ENCODE data around the gene ISCU.

Gene ISCU

DNA sequence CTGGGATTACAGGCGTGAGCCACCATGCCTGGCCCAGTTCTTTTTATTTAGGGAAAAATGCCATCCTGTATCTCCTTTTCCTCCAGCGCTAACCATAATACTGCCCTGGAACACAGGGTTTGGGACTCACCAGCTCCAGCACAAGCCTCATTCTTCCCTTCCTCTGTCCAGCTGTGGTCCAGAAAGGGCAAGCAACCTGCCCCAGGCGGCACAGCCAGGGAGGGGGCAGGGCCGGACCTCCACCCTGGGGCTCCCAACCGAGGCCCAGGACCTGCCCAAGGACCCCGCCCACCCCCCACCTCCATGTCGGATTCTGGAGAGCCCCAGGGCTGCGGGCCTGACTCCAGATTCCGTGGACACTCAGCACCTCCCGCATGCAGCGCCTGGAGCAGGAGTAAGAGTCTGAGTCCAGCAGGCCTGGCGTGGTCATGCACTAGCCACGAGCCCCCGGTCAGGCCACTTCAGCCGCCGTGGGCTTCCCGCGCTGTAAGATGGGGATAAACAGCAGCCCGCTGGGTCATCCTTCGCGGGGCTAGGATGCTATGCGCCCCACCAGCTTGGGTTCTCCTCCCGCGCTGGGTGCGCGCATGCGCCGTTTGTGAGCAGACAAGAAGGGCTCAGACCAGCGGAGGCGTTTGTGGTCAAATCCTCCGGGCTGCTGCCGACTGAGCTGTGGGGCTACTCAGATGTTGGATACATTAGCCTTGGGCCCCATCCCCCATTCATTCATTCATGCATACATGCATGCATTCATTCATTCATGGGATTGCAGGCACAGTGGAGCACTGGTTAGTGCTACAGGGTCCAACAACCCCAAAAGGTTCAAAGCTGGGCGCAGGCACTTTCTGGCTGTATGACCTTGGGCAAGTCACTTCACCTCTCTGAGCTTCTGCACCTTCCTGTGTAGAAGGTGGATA, 19.2 kb downstream of the ISCU start:
- DNase-seq (ENCODE audit: low read depth, low spot score), result no peak
- TF ChIP-seq, protein P1, sequence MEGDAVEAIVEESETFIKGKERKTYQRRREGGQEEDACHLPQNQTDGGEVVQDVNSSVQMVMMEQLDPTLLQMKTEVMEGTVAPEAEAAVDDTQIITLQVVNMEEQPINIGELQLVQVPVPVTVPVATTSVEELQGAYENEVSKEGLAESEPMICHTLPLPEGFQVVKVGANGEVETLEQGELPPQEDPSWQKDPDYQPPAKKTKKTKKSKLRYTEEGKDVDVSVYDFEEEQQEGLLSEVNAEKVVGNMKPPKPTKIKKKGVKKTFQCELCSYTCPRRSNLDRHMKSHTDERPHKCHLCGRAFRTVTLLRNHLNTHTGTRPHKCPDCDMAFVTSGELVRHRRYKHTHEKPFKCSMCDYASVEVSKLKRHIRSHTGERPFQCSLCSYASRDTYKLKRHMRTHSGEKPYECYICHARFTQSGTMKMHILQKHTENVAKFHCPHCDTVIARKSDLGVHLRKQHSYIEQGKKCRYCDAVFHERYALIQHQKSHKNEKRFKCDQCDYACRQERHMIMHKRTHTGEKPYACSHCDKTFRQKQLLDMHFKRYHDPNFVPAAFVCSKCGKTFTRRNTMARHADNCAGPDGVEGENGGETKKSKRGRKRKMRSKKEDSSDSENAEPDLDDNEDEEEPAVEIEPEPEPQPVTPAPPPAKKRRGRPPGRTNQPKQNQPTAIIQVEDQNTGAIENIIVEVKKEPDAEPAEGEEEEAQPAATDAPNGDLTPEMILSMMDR (IDR thresholded peaks at IDR 0.05; ENCODE audit: low read depth, low read length), result no peak

DNA sequence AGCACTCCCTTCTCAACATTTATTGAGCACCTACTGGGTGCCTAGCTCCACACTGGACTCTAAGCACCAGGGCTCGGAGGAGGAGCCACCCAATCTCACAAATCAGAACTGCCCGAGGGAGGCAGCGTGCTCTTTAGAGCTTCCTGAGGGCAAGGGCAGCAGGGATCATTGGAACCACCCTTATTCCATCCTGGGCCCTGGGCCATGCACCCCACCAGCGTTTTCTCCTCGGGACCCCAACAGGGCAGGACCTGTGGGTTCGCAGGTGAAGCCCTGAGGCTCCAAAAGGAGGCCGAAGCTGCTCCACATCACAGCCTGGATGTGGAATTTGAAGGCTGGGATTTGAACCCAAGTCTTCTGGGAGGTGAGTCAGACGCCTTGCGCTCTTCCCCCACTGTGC, 20.1 kb downstream of the ISCU start:
- in situ Hi-C loops (cut with HindIII; ENCODE audit: low sequenced_read_pairs), result no loop called here
- DNase-seq (ENCODE audit: low read depth, low spot score), result no peak
- TF ChIP-seq, protein P1 (IDR thresholded peaks at IDR 0.05; ENCODE audit: low read depth, low read length), result no peak

More for the DNA sequence above, 19.2 kb downstream of the ISCU start:
- H3K4me3 ChIP-seq (ENCODE audit: low read depth, low read length), result no peak overlapping the region
- in situ Hi-C loops (cut with HindIII; ENCODE audit: low sequenced_read_pairs), result no loop called here

DNA sequence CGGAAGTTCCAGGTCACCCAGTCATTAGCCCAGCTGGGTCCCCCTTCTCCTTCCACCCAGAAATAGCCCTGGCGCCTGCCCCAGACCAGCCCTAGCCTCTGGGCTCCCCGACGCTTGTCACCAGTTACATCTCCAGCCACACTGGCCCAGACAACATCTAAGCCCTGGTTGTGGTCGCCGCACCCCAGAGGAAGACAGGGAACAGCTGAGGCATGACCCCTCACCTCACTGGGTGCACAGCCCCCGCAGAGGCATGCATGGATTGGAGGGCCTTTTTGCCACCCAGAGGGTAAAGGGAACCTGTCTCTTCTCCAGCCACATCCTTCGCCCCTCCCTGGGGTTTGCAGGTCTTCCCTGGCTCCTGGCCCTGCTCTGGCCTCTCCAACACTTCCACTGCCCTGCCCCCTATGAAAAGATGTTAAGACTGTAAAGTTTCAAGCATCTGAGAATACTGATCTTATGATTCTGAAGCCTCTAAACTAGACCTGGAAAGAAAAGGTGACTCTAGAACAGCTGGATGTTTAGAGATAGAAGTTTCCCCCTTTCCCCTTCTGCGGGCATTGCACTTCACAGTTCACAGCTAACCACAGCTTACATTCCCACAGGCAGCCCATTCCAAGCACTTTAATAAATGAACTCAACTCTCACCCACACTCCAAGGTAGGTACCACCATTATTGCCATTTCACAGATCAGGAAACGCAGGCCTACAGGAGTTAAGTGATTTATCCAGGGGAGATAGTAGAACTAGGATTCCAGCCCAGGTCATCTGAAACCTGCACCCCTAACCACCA, 20.8 kb downstream of the ISCU start:
- in situ Hi-C loops (cut with HindIII; ENCODE audit: low sequenced_read_pairs), result no loop called here
- TF ChIP-seq, protein P1 (IDR thresholded peaks at IDR 0.05; ENCODE audit: low read depth, low read length), result no peak

More for the DNA sequence above, 20.1 kb downstream of the ISCU start:
- H3K4me3 ChIP-seq (ENCODE audit: low read depth, low read length), result no peak overlapping the region

DNA sequence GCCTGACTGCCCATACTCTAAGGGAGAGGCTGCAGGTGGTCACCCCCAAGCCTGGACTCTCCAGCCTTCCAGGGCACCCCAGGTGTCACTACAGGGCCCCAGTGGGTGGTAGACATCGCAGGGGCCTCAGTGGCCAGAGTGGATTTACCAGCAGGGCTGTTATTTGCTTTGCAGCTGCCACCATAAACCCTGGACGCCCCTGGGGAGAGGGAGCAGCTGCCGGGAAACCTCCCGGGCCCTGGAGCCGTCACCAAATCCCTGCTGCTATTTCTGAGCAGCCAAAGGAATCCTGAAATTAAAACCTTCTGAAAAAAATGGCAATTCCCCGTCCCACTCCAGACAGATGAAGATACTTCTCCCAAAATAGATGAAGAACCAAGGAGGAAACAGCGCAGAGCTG, 21.6 kb downstream of the ISCU start:
- TF ChIP-seq, protein P1 (IDR thresholded peaks at IDR 0.05; ENCODE audit: low read depth, low read length), result no peak
- DNase-seq (ENCODE audit: low read depth, low spot score), result no peak
- in situ Hi-C loops (cut with HindIII; ENCODE audit: low sequenced_read_pairs), result no loop called here
- H3K4me3 ChIP-seq (ENCODE audit: low read depth, low read length), result no peak overlapping the region

More for the DNA sequence above, 20.8 kb downstream of the ISCU start:
- H3K4me3 ChIP-seq (ENCODE audit: low read depth, low read length), result no peak overlapping the region
- DNase-seq (ENCODE audit: low read depth, low spot score), result no peak

DNA sequence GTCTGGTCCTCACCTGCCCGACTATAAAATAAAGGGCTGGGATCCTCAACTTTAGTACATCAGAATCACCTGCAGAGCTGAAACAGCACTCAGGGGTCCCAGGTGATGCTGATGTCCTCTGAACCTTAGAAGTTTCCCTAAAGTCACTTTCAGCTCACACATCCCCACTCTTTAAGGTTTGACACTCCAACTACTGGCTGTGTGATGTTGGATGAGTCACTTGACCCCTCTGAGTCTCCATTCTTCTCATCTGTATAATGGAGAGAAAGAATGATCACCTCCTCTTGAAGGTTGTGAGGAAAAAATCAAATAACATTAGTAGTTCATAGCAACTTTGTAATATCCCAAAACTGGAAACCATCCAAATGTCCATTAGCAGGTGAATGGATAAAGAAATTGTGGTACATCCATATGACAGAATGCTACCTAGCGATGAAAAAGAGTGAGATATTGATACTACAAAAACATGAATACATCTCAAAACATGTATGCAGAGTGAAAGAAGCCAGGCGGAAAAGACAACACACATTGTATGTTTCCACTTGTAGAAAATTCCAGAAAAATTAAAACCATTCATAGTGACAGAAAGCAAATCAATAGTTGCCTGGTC, 22.2 kb downstream of the ISCU start:
- TF ChIP-seq, protein P1 (IDR thresholded peaks at IDR 0.05; ENCODE audit: low read depth, low read length), result no peak
- DNase-seq (ENCODE audit: low read depth, low spot score), result no peak
- in situ Hi-C loops (cut with HindIII; ENCODE audit: low sequenced_read_pairs), result no loop called here
- H3K4me3 ChIP-seq (ENCODE audit: low read depth, low read length), result no peak overlapping the region

DNA sequence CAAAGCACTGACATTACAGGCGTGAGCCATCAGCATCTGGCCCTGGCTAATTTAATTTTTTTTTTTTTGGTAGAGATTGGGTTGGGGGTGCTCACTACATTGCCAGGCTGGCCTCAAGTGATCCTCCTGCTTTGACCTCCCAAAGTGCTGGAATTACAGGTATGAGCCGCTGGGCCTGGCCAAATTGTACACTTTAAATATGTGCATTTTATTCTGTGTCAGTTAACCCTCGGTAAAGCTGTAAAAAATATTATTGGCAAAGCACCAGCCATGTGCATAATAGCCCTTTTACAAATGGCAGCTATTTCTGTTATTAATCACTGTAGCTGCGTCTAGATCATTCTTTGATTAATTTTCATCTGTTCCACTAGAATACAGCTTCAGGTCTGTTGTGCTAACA, 23.5 kb downstream of the ISCU start:
- no peak for DNase-seq (ENCODE audit: low read depth, low spot score)
- TF ChIP-seq, protein P1 (IDR thresholded peaks at IDR 0.05; ENCODE audit: low read depth, low read length), result no peak
- in situ Hi-C loops (cut with HindIII; ENCODE audit: low sequenced_read_pairs), result no loop called here
- H3K4me3 ChIP-seq (ENCODE audit: low read depth, low read length), result no peak overlapping the region
